Neural progenitor cell (in vitro differentiated cells): ENCODE measurements around the gene PPM1A.
"Not testable (repeated sequence)": the region's sequence is repeated elsewhere in the genome, so short reads cannot be mapped to it uniquely, and the experiment has no call there.

Experiments used
- EZH2 ChIP-seq: fragments of 200-600 bp; sonication (generic); IDR thresholded peaks from 2 replicates; pipeline ENCODE4 v1.6.1; 2017; ENCODE audit warnings: antibody characterized with exemption, mild to moderate bottlenecking, moderate library complexity
- TF ChIP-seq, protein P1 (sequence below): fragments of 200-600 bp; sonication (generic); IDR thresholded peaks from 2 replicates; pipeline ENCODE4 v1.5.1; 2017; ENCODE audit warnings: antibody characterized with exemption, mild to moderate bottlenecking

DNA sequence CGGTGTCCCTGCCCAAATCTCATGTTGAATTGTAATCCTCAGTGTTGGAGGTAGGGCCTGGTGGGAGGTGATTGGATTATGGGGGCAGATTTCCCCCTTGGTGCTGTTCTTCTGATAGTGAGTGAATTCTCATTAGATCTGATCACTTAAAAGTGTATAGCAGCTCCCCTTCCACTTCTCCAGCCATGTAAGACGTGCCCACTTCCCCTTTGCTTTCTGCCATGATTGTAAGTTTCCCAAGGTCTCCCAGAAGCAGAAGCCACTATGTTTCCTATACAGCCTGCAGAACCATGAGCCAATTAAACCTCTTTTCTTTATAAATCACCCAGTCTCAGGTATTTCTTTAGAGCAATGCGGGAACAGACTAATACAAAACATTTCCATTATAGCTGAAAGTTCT, 71.8 kb downstream of the PPM1A start:
- TF ChIP-seq EZH2: not testable (repeated sequence)
- TF ChIP-seq, protein P1, sequence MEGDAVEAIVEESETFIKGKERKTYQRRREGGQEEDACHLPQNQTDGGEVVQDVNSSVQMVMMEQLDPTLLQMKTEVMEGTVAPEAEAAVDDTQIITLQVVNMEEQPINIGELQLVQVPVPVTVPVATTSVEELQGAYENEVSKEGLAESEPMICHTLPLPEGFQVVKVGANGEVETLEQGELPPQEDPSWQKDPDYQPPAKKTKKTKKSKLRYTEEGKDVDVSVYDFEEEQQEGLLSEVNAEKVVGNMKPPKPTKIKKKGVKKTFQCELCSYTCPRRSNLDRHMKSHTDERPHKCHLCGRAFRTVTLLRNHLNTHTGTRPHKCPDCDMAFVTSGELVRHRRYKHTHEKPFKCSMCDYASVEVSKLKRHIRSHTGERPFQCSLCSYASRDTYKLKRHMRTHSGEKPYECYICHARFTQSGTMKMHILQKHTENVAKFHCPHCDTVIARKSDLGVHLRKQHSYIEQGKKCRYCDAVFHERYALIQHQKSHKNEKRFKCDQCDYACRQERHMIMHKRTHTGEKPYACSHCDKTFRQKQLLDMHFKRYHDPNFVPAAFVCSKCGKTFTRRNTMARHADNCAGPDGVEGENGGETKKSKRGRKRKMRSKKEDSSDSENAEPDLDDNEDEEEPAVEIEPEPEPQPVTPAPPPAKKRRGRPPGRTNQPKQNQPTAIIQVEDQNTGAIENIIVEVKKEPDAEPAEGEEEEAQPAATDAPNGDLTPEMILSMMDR: not testable (repeated sequence)
